Activated T-cell treated with anti-CD3 and anti-CD28 coated beads, Interleukin-2, amount 50 U/mL, for 4 hours (primary cell): ENCODE measurements around the gene NBDY. TPM values are rescaled to one million over a fixed set of nuclear protein-coding genes. Genes with fewer than 3 reads are reported as not detected.
A peak's percentile ranks its signal among the peaks of the same experiment; 100 is the strongest.

ENCODE experiments used
- ATAC-seq, 2 donors: fragments of 200-7000 bp; cut with Tn5 transposase; one replicate each; pipeline ENCODE4 v1.10.0; 2021
- DNase-seq: peaks from one replicate; pipeline ENCODE4 v3.0.0-alpha.2; 2020
- H3K27me3 Mint-ChIP-seq: one replicate; pipeline ENCODE4 v1.8.0; 2021; ENCODE audit warnings: low read depth, mixed read lengths
- H3K36me3 Mint-ChIP-seq: one replicate; pipeline ENCODE4 v1.8.0; 2022; ENCODE audit warnings: mixed read lengths; ENCODE audit not compliant: insufficient read depth
- H3K4me1 Mint-ChIP-seq: one replicate; pipeline ENCODE4 v1.8.0; 2021; ENCODE audit warnings: low read depth, mixed read lengths
- H3K4me3 Mint-ChIP-seq: one replicate; pipeline ENCODE4 v1.8.0; 2021; ENCODE audit warnings: mild to moderate bottlenecking, moderate library complexity, mixed read lengths
- H3K9me3 Mint-ChIP-seq: one replicate; pipeline ENCODE4 v1.8.0; 2021; ENCODE audit warnings: mixed read lengths
- total RNA-seq, 3 donors: library from RNA; stranded (reverse); gene quantifications; one replicate each; pipeline ENCODE4 v1.2.1, GENCODE V29; 2021

NBDY gene
- total RNA-seq, 3 donors from 2014 or later = 23.8 to 29.5 (median 26.7) TPM

- no peak for ATAC-seq
These were observed 58.7 kb downstream of the NBDY start for GRCh38 chrX:56787734-56788152.

GRCh38 chrX:56788229-56788628, 59.2 kb downstream of the NBDY start:
- Mint-ChIP-seq H3K27me3 (no peaks in the 10 kb centered on the region), H3K9me3 (no peaks in the 10 kb centered on the region), H3K4me1 (peaks cover 19% of the 10 kb centered on the region), H3K4me3 (no peak overlapping the region), H3K36me3 (peaks cover 5% of the 10 kb centered on the region)
- ATAC-seq (no peak), DNase-seq (no peak)

More at GRCh38 chrX:56787734-56788152, 58.7 kb downstream of the NBDY start:
- H3K27me3 Mint-ChIP-seq = no peaks in the 10 kb centered on the region
- DNase-seq = no peak
- peaks cover 20% of the 10 kb centered on the region for H3K4me1 Mint-ChIP-seq
- no peaks in the 10 kb centered on the region for H3K9me3 Mint-ChIP-seq
- no peak overlapping the region for H3K4me3 Mint-ChIP-seq
- H3K36me3 Mint-ChIP-seq = peaks cover 5% of the 10 kb centered on the region

- H3K4me3 Mint-ChIP-seq = no peak overlapping the region
- no peaks in the 10 kb centered on the region for H3K27me3 Mint-ChIP-seq
- DNase-seq = peak; percentile 68
- H3K9me3 Mint-ChIP-seq = no peaks in the 10 kb centered on the region
- H3K4me1 Mint-ChIP-seq = peaks cover 19% of the 10 kb centered on the region
- ATAC-seq = peak in 1 of 2 donors; percentile 72
- peaks cover 5% of the 10 kb centered on the region for H3K36me3 Mint-ChIP-seq
These were observed 59.7 kb downstream of the NBDY start for GRCh38 chrX:56788717-56789122.

GRCh38 chrX:56789518-56790070, 60.6 kb downstream of the NBDY start:
- Mint-ChIP-seq H3K9me3 (no peaks in the 10 kb centered on the region), H3K4me3 (no peak overlapping the region), H3K27me3 (no peaks in the 10 kb centered on the region), H3K36me3 (peaks cover 5% of the 10 kb centered on the region), H3K4me1 (peaks cover 21% of the 10 kb centered on the region)
- ATAC-seq = no peak
- no peak for DNase-seq

- ATAC-seq = no peak
- Mint-ChIP-seq H3K9me3 (no peaks in the 10 kb centered on the region), H3K4me1 (peaks cover 21% of the 10 kb centered on the region), H3K4me3 (no peak overlapping the region), H3K36me3 (peaks cover 5% of the 10 kb centered on the region), H3K27me3 (no peaks in the 10 kb centered on the region)
- no peak for DNase-seq
These were observed 61.7 kb downstream of the NBDY start for GRCh38 chrX:56790778-56791177.

- H3K9me3 Mint-ChIP-seq = no peaks in the 10 kb centered on the region
- H3K27me3 Mint-ChIP-seq = no peaks in the 10 kb centered on the region
- peaks cover 22% of the 10 kb centered on the region for H3K4me1 Mint-ChIP-seq
- DNase-seq (no peak), ATAC-seq (no peak)
- H3K36me3 Mint-ChIP-seq = peaks cover 5% of the 10 kb centered on the region
- H3K4me3 Mint-ChIP-seq = no peak overlapping the region
These were observed 62.4 kb downstream of the NBDY start for GRCh38 chrX:56791456-56791855.

GRCh38 chrX:56792270-56793111, 63.4 kb downstream of the NBDY start:
- DNase-seq = no peak
- no peaks in the 10 kb centered on the region for H3K36me3 Mint-ChIP-seq
- H3K4me3 Mint-ChIP-seq = no peak overlapping the region
- no peaks in the 10 kb centered on the region for H3K9me3 Mint-ChIP-seq
- no peak for ATAC-seq
- H3K27me3 Mint-ChIP-seq = no peaks in the 10 kb centered on the region
- peaks cover 25% of the 10 kb centered on the region for H3K4me1 Mint-ChIP-seq

- H3K4me3 Mint-ChIP-seq = no peak overlapping the region
- no peaks in the 10 kb centered on the region for H3K9me3 Mint-ChIP-seq
- no peak for ATAC-seq
- no peak for DNase-seq
- no peaks in the 10 kb centered on the region for H3K36me3 Mint-ChIP-seq
- no peaks in the 10 kb centered on the region for H3K27me3 Mint-ChIP-seq
- peaks cover 30% of the 10 kb centered on the region for H3K4me1 Mint-ChIP-seq
These were observed 64.0 kb downstream of the NBDY start for GRCh38 chrX:56793112-56793430.

- H3K4me1 Mint-ChIP-seq = peaks cover 32% of the 10 kb centered on the region
- DNase-seq (no peak), ATAC-seq (no peak)
- no peaks in the 10 kb centered on the region for H3K9me3 Mint-ChIP-seq
- no peaks in the 10 kb centered on the region for H3K36me3 Mint-ChIP-seq
- H3K4me3 Mint-ChIP-seq = no peak overlapping the region
- H3K27me3 Mint-ChIP-seq = no peaks in the 10 kb centered on the region
These were observed 64.7 kb downstream of the NBDY start for GRCh38 chrX:56793521-56794320.

- H3K27me3 Mint-ChIP-seq = no peaks in the 10 kb centered on the region
- no peaks in the 10 kb centered on the region for H3K9me3 Mint-ChIP-seq
- H3K4me1 Mint-ChIP-seq = peaks cover 39% of the 10 kb centered on the region
- ATAC-seq (no peak), DNase-seq (no peak)
- H3K4me3 Mint-ChIP-seq = no peak overlapping the region
- H3K36me3 Mint-ChIP-seq = no peaks in the 10 kb centered on the region
These were observed 65.6 kb downstream of the NBDY start for GRCh38 chrX:56794404-56795230.

GRCh38 chrX:56795309-56795868, 66.3 kb downstream of the NBDY start:
- Mint-ChIP-seq H3K4me1 (peaks cover 47% of the 10 kb centered on the region), H3K36me3 (no peaks in the 10 kb centered on the region), H3K4me3 (no peak overlapping the region), H3K9me3 (no peaks in the 10 kb centered on the region), H3K27me3 (no peaks in the 10 kb centered on the region)
- DNase-seq (no peak), ATAC-seq (no peak)

GRCh38 chrX:56796641-56797395, 67.8 kb downstream of the NBDY start:
- Mint-ChIP-seq H3K36me3 (no peaks in the 10 kb centered on the region), H3K9me3 (no peaks in the 10 kb centered on the region), H3K4me3 (no peak overlapping the region), H3K27me3 (no peaks in the 10 kb centered on the region), H3K4me1 (peaks cover 54% of the 10 kb centered on the region)
- no peak for DNase-seq
- ATAC-seq = no peak

- ATAC-seq (no peak), DNase-seq (no peak)
- Mint-ChIP-seq H3K36me3 (no peaks in the 10 kb centered on the region), H3K27me3 (no peaks in the 10 kb centered on the region), H3K4me1 (peaks cover 51% of the 10 kb centered on the region), H3K4me3 (no peak overlapping the region), H3K9me3 (no peaks in the 10 kb centered on the region)
These were observed 68.7 kb downstream of the NBDY start for GRCh38 chrX:56797574-56798338.
